ENCODE measurements around the gene MED12L. TPM values are rescaled to one million over a fixed set of nuclear protein-coding genes. Genes with fewer than 3 reads are reported as not detected.

Gene MED12L
- total and polyA plus RNA-seq, 9 of the 15 experiments (the other 6 are each of a cell fraction or from before 2014, with no cell fraction given), result not detected

DNA sequence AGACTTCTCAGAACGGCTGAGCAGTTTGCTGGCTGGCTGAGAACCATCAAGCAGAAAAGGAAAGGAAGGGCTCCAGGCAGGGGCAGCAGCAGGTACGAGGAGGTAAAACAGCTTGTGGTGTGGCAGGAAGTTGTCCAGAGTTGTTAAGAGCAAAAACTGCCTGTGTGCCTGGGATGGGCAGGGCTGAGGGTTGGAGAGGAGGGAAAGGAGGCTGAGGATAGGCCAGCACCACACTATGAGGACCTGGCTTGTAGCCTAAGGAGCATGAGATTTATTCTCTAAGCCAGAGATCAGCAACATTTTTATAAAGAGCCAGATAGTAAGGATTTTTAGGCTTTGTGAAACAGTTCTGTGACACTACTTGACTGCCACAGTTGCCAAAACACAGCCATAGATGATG, 367.4 kb downstream of the MED12L start:
- intact Hi-C loops (cut with micrococcal nuclease), result no loop called here
- no peak for ATAC-seq
- 0% methylated on average over 2 of the region's 2 CpGs for WGBS (ENCODE audit: insufficient coverage, low coverage, missing lambda C conversion rate)
- in situ Hi-C loops (cut with MboI), result no loop called here
- no peak overlapping the region for H3K4me2 ChIP-seq (ENCODE audit: insufficient read depth, low read length)
- H4K20me1 ChIP-seq (replicated peaks; ENCODE audit: control insufficient read depth, insufficient read depth, low read length), result no peaks in the 10 kb centered on the region
- H3K9me1 ChIP-seq (ENCODE audit: control insufficient read depth, insufficient read depth, low read length), result no peaks in the 10 kb centered on the region
- H3K9ac ChIP-seq (ENCODE audit: insufficient read depth in 1 of 2, low read depth in 2 of 2, low read length in 2 of 2), result no peak overlapping the region
- H3K79me2 ChIP-seq (ENCODE audit: control insufficient read depth, insufficient read depth, low read length), result no peaks in the 10 kb centered on the region
- no peak for TF ChIP-seq CTCFL (IDR thresholded peaks at IDR 0.05; ENCODE audit: borderline replicate concordance, insufficient read depth, low read depth, low read length, poor library complexity, severe bottlenecking)
- TF ChIP-seq ZNF444 (CRISPR knock-in tag; IDR thresholded peaks at IDR 0.05), result no peak
- no peak for TF ChIP-seq TAL1 (IDR thresholded peaks at IDR 0.05)
- H3K27me3 ChIP-seq (ENCODE audit: control insufficient read depth in 2 of 2, insufficient read depth in 2 of 2, low read length in 2 of 2), result no peaks in the 10 kb centered on the region; a peak in 1 of 5 replicates
- H3K4me3 ChIP-seq, result no peak overlapping the region
- no peaks in the 10 kb centered on the region for H3K4me1 ChIP-seq (replicated peaks in 1 of 2; ENCODE audit: control insufficient read depth in 2 of 2, insufficient read depth in 2 of 2, low read length in 2 of 2)
- BruUV-seq (replicated peaks), result no TSS peak
- no peak for DNase-seq (ENCODE audit: extremely low read depth in 1 of 4, low spot score in 3 of 4)
- H3K9me3 ChIP-seq (replicated peaks; ENCODE audit: control insufficient read depth, insufficient read depth, low read depth, low read length), result no peaks in the 10 kb centered on the region
- ChIA-PET CTCF (ENCODE audit: low intra/inter-chr PET ratio) (no interaction called here), POLR2A (no interaction called here)
- H3K27ac ChIP-seq (ENCODE audit: extremely low read depth, low read depth, low read length), result no peak overlapping the region
- no peak overlapping the region for H2AFZ ChIP-seq (ENCODE audit: low read depth, low read length)
- no peak for FAIRE-seq
- H3K36me3 ChIP-seq (ENCODE audit: control insufficient read depth, insufficient read depth, low read length), result no peaks in the 10 kb centered on the region

DNA sequence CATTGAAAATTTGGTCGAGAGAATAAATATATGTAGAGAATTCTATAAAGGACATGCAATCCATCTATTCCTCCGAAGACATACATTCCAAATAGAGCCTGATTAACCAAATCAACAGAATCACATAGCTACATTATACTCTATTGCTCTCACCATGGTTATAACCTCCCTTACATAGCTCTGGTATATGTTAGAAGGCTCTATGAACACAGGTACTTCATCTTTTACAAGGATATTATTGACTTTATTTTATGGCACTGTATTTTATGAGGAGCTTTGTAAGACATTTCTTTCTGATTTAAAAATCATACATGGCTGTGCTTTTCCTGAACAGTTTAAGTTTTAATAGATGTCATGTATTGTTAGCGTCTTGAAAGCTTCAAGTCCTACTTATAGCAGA, 370.6 kb downstream of the MED12L start:
- Histone ChIP-seq H3K9me1 (ENCODE audit: control insufficient read depth, insufficient read depth, low read length) (no peaks in the 10 kb centered on the region), H3K9ac (ENCODE audit: insufficient read depth in 1 of 2, low read depth in 2 of 2, low read length in 2 of 2) (no peak overlapping the region), H3K4me2 (ENCODE audit: insufficient read depth, low read length) (no peak overlapping the region), H2AFZ (ENCODE audit: low read depth, low read length) (no peak overlapping the region), H3K4me1 (replicated peaks in 1 of 2; ENCODE audit: control insufficient read depth in 2 of 2, insufficient read depth in 2 of 2, low read length in 2 of 2) (peaks cover 0 to 4% of the 10 kb centered on the region in 2 experiments; a peak in 2 of 5 replicates), H3K4me3 (no peak overlapping the region), H3K36me3 (ENCODE audit: control insufficient read depth, insufficient read depth, low read length) (no peaks in the 10 kb centered on the region), H3K27me3 (ENCODE audit: control insufficient read depth in 2 of 2, insufficient read depth in 2 of 2, low read length in 2 of 2) (peaks cover 2 to 8% of the 10 kb centered on the region in 2 experiments; a peak in 2 of 5 replicates), H3K9me3 (replicated peaks; ENCODE audit: control insufficient read depth, insufficient read depth, low read depth, low read length) (no peaks in the 10 kb centered on the region), H3K27ac (ENCODE audit: extremely low read depth, low read depth, low read length) (no peak overlapping the region), H4K20me1 (replicated peaks; ENCODE audit: control insufficient read depth, insufficient read depth, low read length) (no peaks in the 10 kb centered on the region), H3K79me2 (ENCODE audit: control insufficient read depth, insufficient read depth, low read length) (no peaks in the 10 kb centered on the region)
- ChIA-PET CTCF (ENCODE audit: low intra/inter-chr PET ratio) (no interaction called here), POLR2A (no interaction called here)
- no peak for ATAC-seq
- 0% methylated on average over 3 of the region's 3 CpGs for WGBS (ENCODE audit: insufficient coverage, low coverage, missing lambda C conversion rate)
- no TSS peak for BruUV-seq (replicated peaks)
- no peak for DNase-seq (ENCODE audit: extremely low read depth in 1 of 4, low spot score in 3 of 4)
- no peak for TF ChIP-seq NR4A1 (CRISPR knock-in tag; IDR thresholded peaks at IDR 0.05)
- TF ChIP-seq NR4A1 (tag; IDR thresholded peaks at IDR 0.05), result no peak
- TF ChIP-seq, protein P1, sequence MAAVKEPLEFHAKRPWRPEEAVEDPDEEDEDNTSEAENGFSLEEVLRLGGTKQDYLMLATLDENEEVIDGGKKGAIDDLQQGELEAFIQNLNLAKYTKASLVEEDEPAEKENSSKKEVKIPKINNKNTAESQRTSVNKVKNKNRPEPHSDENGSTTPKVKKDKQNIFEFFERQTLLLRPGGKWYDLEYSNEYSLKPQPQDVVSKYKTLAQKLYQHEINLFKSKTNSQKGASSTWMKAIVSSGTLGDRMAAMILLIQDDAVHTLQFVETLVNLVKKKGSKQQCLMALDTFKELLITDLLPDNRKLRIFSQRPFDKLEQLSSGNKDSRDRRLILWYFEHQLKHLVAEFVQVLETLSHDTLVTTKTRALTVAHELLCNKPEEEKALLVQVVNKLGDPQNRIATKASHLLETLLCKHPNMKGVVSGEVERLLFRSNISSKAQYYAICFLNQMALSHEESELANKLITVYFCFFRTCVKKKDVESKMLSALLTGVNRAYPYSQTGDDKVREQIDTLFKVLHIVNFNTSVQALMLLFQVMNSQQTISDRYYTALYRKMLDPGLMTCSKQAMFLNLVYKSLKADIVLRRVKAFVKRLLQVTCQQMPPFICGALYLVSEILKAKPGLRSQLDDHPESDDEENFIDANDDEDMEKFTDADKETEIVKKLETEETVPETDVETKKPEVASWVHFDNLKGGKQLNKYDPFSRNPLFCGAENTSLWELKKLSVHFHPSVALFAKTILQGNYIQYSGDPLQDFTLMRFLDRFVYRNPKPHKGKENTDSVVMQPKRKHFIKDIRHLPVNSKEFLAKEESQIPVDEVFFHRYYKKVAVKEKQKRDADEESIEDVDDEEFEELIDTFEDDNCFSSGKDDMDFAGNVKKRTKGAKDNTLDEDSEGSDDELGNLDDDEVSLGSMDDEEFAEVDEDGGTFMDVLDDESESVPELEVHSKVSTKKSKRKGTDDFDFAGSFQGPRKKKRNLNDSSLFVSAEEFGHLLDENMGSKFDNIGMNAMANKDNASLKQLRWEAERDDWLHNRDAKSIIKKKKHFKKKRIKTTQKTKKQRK (IDR thresholded peaks at IDR 0.05; ENCODE audit: borderline replicate concordance, low read depth, low read length), result no peak
- no peak for TF ChIP-seq THRAP3 (IDR thresholded peaks at IDR 0.05; ENCODE audit: borderline replicate concordance)
- TF ChIP-seq CXXC5 (CRISPR knock-in tag; IDR thresholded peaks at IDR 0.05), result no peak
- no peak for TF ChIP-seq ILK (tag; IDR thresholded peaks at IDR 0.05; ENCODE audit: borderline replicate concordance, low read depth)
- TF ChIP-seq BCOR (IDR thresholded peaks at IDR 0.05), result no peak
- no peak for TF ChIP-seq CBFB (CRISPR knock-in tag; IDR thresholded peaks at IDR 0.05)
- FAIRE-seq, result no peak
- in situ Hi-C loops (cut with MboI) (no loop called here), intact Hi-C loops (cut with micrococcal nuclease) (no loop called here)

Measured in K562 (cell line).